ENCODE measurements around the gene ARID2. TPM values are rescaled to one million over a fixed set of nuclear protein-coding genes. Genes with fewer than 3 reads are reported as not detected.

ARID2 gene
- total and polyA plus RNA-seq, 2 of the 13 experiments (the other 11 are each of a cell fraction or from before 2014, with no cell fraction given) = 15.9 to 22.2 TPM

GRCh38 chr12:45727301-45727979, 2.1 kb upstream of the ARID2 start (continued):
- no peak for TF ChIP-seq ZBTB40 (IDR thresholded peaks at IDR 0.05)
- TF ChIP-seq ZBTB40 (CRISPR knock-in tag; IDR thresholded peaks at IDR 0.05) = peak; percentile 86
- no peak for TF ChIP-seq HOXA7 (CRISPR knock-in tag; IDR thresholded peaks at IDR 0.05)
- 0 out of 2 replicates have a peak, but pooled peaks have one; percentile 25 for TF ChIP-seq ETV6 (CRISPR knock-in tag; conservative IDR thresholded peaks at IDR 0.05)
- no peak for TF ChIP-seq ZNF225 (CRISPR knock-in tag; IDR thresholded peaks at IDR 0.05)
- no peak; the same call in 1 of the 2 replicates for TF ChIP-seq ZBTB20 (CRISPR knock-in tag; IDR thresholded peaks at IDR 0.05; ENCODE audit: borderline replicate concordance, low read depth)
- TF ChIP-seq ZFP91 (CRISPR knock-in tag; IDR thresholded peaks at IDR 0.05; ENCODE audit: borderline replicate concordance) = peak; percentile 72; the same call in 1 of the 2 replicates
- TF ChIP-seq, protein P1, sequence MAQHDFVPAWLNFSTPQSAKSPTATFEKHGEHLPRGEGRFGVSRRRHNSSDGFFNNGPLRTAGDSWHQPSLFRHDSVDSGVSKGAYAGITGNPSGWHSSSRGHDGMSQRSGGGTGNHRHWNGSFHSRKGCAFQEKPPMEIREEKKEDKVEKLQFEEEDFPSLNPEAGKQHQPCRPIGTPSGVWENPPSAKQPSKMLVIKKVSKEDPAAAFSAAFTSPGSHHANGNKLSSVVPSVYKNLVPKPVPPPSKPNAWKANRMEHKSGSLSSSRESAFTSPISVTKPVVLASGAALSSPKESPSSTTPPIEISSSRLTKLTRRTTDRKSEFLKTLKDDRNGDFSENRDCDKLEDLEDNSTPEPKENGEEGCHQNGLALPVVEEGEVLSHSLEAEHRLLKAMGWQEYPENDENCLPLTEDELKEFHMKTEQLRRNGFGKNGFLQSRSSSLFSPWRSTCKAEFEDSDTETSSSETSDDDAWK (CRISPR knock-in tag; IDR thresholded peaks at IDR 0.05) = no peak
- no peak for TF ChIP-seq MBD4 (IDR thresholded peaks at IDR 0.05; ENCODE audit: borderline replicate concordance, low read length)
- TF ChIP-seq PAXIP1 (CRISPR knock-in tag; conservative IDR thresholded peaks at IDR 0.05) = peak; percentile 60
- no peak; the same call in 1 of the 2 replicates for TF ChIP-seq NFKB2 (CRISPR knock-in tag; IDR thresholded peaks at IDR 0.05; ENCODE audit: borderline replicate concordance)
- TF ChIP-seq MTF2 (CRISPR knock-in tag; IDR thresholded peaks at IDR 0.05; ENCODE audit: borderline replicate concordance) = no peak
- peak in 1 of 2 experiments; percentile 92; a peak in 2 of 4 replicates for TF ChIP-seq KLF16 (CRISPR knock-in tag; IDR thresholded peaks at IDR 0.05)

All from HepG2 (cell line).